ENCODE data around the gene PHKG2.

Gene PHKG2

DNA sequence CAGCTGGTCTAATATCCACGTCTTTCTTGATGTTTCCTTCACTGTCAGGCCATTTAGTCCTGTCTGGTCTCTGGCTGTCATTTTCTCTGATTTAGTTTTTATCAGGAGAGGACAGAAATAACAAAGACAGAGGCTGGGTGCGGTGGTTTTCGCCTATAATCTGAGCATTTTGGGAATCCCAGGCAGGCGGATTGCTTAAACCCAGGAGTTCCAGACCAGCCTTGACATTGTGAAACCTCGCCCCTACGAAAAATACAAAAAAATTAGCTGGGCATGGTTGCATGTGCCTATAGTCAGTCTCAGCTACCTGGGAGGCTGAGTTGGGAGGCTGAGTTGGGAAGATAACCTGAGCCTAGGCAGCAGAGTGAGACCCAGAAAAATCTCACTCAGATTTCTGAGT is 42.2 kb upstream of the PHKG2 start:
- DNase-seq (ENCODE audit: low read depth), result no peak
- no peak overlapping the region for H3K4me3 ChIP-seq (ENCODE audit: low read depth, low read length)
- TF ChIP-seq, protein P1, sequence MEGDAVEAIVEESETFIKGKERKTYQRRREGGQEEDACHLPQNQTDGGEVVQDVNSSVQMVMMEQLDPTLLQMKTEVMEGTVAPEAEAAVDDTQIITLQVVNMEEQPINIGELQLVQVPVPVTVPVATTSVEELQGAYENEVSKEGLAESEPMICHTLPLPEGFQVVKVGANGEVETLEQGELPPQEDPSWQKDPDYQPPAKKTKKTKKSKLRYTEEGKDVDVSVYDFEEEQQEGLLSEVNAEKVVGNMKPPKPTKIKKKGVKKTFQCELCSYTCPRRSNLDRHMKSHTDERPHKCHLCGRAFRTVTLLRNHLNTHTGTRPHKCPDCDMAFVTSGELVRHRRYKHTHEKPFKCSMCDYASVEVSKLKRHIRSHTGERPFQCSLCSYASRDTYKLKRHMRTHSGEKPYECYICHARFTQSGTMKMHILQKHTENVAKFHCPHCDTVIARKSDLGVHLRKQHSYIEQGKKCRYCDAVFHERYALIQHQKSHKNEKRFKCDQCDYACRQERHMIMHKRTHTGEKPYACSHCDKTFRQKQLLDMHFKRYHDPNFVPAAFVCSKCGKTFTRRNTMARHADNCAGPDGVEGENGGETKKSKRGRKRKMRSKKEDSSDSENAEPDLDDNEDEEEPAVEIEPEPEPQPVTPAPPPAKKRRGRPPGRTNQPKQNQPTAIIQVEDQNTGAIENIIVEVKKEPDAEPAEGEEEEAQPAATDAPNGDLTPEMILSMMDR (IDR thresholded peaks at IDR 0.05; ENCODE audit: control insufficient read depth, extremely low read depth, insufficient read depth), result no peak

GRCh38 chr16:30710971-30711370 is 37.3 kb upstream of the PHKG2 start:
- no peak for DNase-seq (ENCODE audit: low read depth)

DNA sequence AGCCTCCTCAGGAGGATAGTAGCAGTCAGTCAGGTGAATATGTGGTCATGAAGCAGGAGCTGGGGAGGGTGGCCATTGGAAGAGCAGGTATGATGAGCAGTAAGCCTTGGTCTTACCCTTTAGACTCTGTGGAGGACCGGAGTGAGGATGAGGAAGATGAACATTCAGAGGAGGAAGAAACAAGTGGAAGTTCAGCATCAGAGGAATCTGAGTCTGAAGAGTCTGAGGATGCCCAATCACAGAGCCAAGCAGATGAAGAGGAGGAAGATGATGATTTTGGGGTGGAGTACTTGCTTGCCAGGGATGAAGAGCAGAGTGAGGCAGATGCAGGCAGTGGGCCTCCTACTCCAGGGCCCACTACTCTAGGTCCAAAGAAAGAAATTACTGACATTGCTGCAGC is 36.5 kb upstream of the PHKG2 start:
- TF ChIP-seq, protein P1 (IDR thresholded peaks at IDR 0.05; ENCODE audit: control insufficient read depth, extremely low read depth, insufficient read depth), result no peak
- no peak overlapping the region for H3K4me3 ChIP-seq (ENCODE audit: low read depth, low read length)
- DNase-seq (ENCODE audit: low read depth), result no peak

More at GRCh38 chr16:30710971-30711370, 37.3 kb upstream of the PHKG2 start:
- TF ChIP-seq, protein P1 (IDR thresholded peaks at IDR 0.05; ENCODE audit: control insufficient read depth, extremely low read depth, insufficient read depth), result no peak
- H3K4me3 ChIP-seq (ENCODE audit: low read depth, low read length), result no peak overlapping the region

DNA sequence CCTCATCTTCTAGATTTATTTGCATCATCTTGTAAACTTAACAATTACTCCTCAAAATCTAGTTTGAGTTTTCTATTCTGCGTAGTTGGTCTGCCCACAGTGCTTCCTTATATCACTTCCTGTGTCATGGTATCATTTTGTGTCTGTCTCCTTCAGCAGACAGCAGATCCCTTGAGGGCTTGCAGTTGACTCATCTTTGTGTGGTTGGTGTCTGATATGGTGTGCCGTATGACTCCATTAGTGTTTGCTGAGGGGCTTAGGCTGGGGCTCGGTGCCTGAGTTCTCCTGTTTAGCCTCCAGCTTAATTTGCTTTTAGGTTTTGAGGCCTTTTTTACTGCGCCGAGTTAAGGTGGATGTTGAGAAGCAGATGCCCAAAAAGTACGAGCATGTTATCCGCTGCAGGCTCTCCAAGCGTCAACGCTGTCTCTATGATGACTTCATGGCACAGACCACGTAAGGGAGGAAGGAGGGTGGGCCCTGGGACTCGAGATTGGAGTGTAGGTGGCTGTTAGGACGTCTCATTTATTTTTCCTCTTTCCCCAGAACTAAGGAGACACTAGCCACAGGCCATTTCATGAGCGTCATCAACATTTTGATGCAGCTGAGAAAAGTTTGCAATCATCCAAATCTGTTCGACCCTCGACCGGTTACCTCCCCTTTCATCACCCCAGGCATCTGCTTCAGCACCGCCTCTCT is 32.3 kb upstream of the PHKG2 start:
- TF ChIP-seq, protein P1 (IDR thresholded peaks at IDR 0.05; ENCODE audit: control insufficient read depth, extremely low read depth, insufficient read depth), result no peak
- no peak overlapping the region for H3K4me3 ChIP-seq (ENCODE audit: low read depth, low read length)
- no peak for DNase-seq (ENCODE audit: low read depth)

DNA sequence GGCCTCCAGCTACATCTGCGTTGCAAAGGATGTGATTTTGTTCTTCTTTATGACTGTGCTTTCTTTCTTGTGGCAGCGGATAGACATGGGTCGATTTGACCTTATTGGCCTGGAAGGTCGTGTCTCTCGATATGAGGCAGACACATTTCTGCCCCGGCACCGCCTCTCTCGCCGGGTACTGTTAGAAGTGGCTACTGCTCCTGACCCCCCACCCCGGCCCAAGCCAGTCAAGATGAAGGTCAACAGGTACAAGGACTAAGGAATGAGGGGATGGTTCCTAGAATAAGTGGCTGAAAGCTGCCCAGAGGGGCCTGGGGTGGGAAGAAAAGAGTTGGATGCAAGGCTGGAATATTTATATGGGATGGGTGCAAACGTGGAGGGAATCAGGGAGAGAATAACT is 28.1 kb upstream of the PHKG2 start:
- H3K4me3 ChIP-seq (ENCODE audit: low read depth, low read length), result no peak overlapping the region
- no peak for DNase-seq (ENCODE audit: low read depth)
- TF ChIP-seq, protein P1 (IDR thresholded peaks at IDR 0.05; ENCODE audit: control insufficient read depth, extremely low read depth, insufficient read depth), result no peak

GRCh38 chr16:30720694-30721093 is 27.5 kb upstream of the PHKG2 start:
- no peak for DNase-seq (ENCODE audit: low read depth)
- TF ChIP-seq, protein P1 (IDR thresholded peaks at IDR 0.05; ENCODE audit: control insufficient read depth, extremely low read depth, insufficient read depth), result no peak
- H3K4me3 ChIP-seq (ENCODE audit: low read depth, low read length), result no peak overlapping the region

DNA sequence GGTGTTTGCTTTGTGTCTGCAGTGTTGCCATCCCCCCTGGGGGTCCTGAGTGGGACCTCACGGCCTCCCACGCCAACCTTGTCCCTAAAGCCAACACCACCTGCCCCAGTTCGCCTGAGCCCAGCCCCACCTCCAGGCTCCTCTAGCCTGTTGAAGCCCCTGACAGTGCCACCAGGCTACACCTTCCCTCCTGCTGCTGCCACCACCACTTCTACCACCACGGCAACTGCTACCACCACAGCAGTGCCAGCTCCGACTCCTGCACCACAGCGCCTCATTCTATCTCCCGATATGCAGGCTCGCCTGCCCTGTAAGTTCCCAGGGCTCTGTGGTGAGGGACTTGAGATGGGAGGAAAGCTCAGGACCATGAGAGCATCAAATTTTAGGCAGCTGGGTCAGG is 27.1 kb upstream of the PHKG2 start:
- DNase-seq (ENCODE audit: low read depth), result no peak
- TF ChIP-seq, protein P1 (IDR thresholded peaks at IDR 0.05; ENCODE audit: control insufficient read depth, extremely low read depth, insufficient read depth), result no peak
- H3K4me3 ChIP-seq (ENCODE audit: low read depth, low read length), result no peak overlapping the region

All from LNCaP clone FGC (cell line).